ENCODE data around the gene STXBP4. TPM values are rescaled to one million over a fixed set of nuclear protein-coding genes. Genes with fewer than 3 reads are reported as not detected.

Gene STXBP4
- total RNA-seq, 1 experiment from 2014 or later, result 16.8 TPM

DNA sequence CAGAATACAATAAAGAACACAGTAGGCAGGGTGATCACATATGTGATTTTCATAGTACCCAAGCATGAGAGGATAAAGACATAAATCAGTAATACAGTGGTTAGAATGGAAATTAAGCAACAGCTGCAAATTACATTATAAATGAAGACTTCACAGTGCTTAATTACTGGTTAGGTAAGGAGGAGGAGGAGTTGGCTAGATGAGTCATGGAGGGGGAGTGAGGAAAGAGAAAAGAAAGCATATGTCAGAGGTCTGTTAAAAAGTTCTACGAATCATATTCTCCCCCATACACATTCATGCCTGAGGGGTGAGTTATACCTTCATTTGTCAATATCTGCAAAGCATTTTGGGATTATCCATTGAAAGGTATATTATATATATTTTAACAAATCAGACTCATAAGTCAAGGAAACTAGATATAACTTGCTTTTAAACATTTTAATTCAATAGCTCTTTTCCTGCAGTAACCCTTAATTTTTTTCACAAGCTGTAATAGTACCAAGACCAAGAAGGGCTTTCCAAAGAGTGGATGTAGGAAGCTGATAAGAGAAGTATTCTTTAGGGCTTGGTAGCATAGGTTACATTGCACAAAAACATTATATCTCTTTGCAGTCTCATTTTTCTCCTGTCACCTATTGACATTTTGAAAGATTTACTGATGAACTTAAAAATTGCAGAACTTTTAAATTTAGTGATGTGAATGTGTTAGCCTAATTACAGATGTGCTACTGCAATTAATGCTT, 99.3 kb downstream of the STXBP4 start:
- Histone ChIP-seq H3K4me3 (ENCODE audit: low read depth, low read length) (no peak overlapping the region), H3K4me1 (no peaks in the 10 kb centered on the region), H3K36me3 (ENCODE audit: control insufficient read depth, insufficient read depth, low read length) (no peaks in the 10 kb centered on the region), H3K9me3 (no peaks in the 10 kb centered on the region), H3K27me3 (replicated peaks; ENCODE audit: control insufficient read depth, insufficient read depth, low read length) (no peaks in the 10 kb centered on the region)
- no peaks in the 10 kb centered on the region for H3K9me3 Mint-ChIP-seq (ENCODE audit: unreplicated experiment)
- no peaks in the 10 kb centered on the region for H3K4me1 Mint-ChIP-seq (ENCODE audit: low read depth, unreplicated experiment)
- intact Hi-C loops (cut with micrococcal nuclease; ENCODE audit: unreplicated experiment), result no loop called here
- CTCF ChIA-PET, result no interaction called here
- H3K36me3 Mint-ChIP-seq (ENCODE audit: insufficient read depth, unreplicated experiment), result no peaks in the 10 kb centered on the region
- TF ChIP-seq CTCF (IDR thresholded peaks at IDR 0.05; ENCODE audit: insufficient read depth in 1 of 2, low read depth in 1 of 2, low read length in 1 of 2, severe bottlenecking in 1 of 2, unreplicated experiment in 1 of 2), result no peak
- H3K27ac Mint-ChIP-seq (ENCODE audit: unreplicated experiment), result no peak overlapping the region
- H3K4me3 Mint-ChIP-seq (ENCODE audit: unreplicated experiment), result no peak overlapping the region
- no peaks in the 10 kb centered on the region for H3K27me3 Mint-ChIP-seq (ENCODE audit: insufficient read depth, unreplicated experiment)
- BruUV-seq (replicated peaks), result no TSS peak
- DNase-seq, result no peak
- POLR2A ChIA-PET, result no interaction called here

DNA sequence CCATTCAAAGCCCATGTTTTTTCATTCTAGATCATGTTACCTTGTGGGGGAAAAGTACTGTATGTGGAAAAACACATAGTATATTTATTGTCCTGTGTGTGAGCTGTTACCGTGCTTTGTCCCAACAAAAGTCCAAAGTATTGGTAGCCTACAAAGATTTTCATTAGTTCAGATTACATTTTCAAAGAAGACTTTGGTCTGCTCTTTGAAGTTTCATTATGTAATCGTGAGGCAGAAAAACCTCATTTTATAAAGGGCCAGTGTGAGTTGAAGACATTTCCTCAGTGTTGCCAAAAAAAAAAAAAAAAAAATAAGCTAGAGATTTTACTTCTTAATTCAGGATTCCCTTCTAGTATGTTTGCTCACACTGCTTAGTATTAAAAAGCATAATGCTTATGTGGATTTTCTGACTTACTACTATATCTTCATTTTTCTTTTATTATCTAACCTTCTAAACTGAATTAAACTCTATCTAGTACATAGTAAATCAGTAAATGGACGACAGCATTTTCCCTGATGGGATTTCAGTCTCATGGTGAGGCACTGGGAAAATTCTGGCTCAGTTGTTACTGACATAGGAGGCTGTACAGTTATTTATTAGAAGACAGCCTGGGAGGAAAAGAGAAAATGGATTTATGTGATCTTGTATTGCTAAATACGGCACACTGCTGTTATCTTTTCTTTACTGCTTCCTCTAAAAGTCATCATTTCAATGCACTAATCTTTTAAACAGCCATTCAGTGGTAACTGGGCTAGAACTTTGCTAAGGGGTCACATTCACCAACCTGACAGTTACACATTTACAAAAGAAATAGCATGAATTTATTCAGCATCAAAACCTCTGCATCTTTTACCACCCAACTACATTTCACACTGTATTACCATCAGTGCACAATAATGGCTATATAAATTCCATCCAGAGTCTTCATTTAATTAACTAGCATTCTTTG, 100.6 kb downstream of the STXBP4 start:
- no peaks in the 10 kb centered on the region for H3K4me1 Mint-ChIP-seq (ENCODE audit: low read depth, unreplicated experiment)
- CTCF ChIA-PET, result no interaction called here
- no peak overlapping the region for H3K4me3 Mint-ChIP-seq (ENCODE audit: unreplicated experiment)
- H3K27me3 Mint-ChIP-seq (ENCODE audit: insufficient read depth, unreplicated experiment), result no peaks in the 10 kb centered on the region
- no peak overlapping the region for H3K27ac Mint-ChIP-seq (ENCODE audit: unreplicated experiment)
- Histone ChIP-seq H3K4me1 (no peaks in the 10 kb centered on the region), H3K36me3 (ENCODE audit: control insufficient read depth, insufficient read depth, low read length) (no peaks in the 10 kb centered on the region), H3K4me3 (ENCODE audit: low read depth, low read length) (no peak overlapping the region), H3K9me3 (no peaks in the 10 kb centered on the region), H3K27me3 (replicated peaks; ENCODE audit: control insufficient read depth, insufficient read depth, low read length) (no peaks in the 10 kb centered on the region)
- DNase-seq, result no peak
- TF ChIP-seq CTCF (IDR thresholded peaks at IDR 0.05; ENCODE audit: insufficient read depth in 1 of 2, low read depth in 1 of 2, low read length in 1 of 2, severe bottlenecking in 1 of 2, unreplicated experiment in 1 of 2), result no peak
- intact Hi-C loops (cut with micrococcal nuclease; ENCODE audit: unreplicated experiment), result no loop called here
- POLR2A ChIA-PET, result no interaction called here
- H3K36me3 Mint-ChIP-seq (ENCODE audit: insufficient read depth, unreplicated experiment), result no peaks in the 10 kb centered on the region
- no peaks in the 10 kb centered on the region for H3K9me3 Mint-ChIP-seq (ENCODE audit: unreplicated experiment)
- BruUV-seq (replicated peaks), result no TSS peak

DNA sequence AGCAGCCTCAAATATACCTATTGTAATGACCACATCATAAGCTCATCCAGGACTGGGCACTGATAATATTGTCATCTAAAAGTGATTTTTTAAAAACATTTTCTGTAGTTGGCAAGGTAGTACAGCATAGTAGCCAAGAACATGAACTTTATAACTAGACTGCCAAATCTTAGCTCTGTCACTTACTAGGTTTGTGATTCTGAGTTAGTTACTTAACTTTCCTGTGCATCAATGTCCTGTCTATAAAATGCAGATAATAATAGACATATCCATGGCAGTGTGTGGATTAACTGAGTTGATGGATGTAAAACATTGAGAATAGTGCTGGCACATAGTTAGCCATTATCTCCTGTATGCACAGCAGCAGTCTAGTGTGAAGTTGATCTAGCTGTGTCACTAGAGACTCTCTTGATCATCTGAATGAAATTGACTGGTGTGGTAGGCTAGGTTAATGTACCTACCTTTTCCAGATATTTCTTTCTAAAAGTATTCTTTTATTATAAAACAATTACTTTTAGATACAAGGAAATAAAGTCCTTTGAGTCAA, 101.5 kb downstream of the STXBP4 start:
- Histone ChIP-seq H3K4me3 (ENCODE audit: low read depth, low read length) (no peak overlapping the region), H3K9me3 (no peaks in the 10 kb centered on the region), H3K36me3 (ENCODE audit: control insufficient read depth, insufficient read depth, low read length) (no peaks in the 10 kb centered on the region), H3K27me3 (replicated peaks; ENCODE audit: control insufficient read depth, insufficient read depth, low read length) (no peaks in the 10 kb centered on the region), H3K4me1 (no peaks in the 10 kb centered on the region)
- intact Hi-C loops (cut with micrococcal nuclease; ENCODE audit: unreplicated experiment), result no loop called here
- Mint-ChIP-seq H3K4me3 (ENCODE audit: unreplicated experiment) (no peak overlapping the region), H3K4me1 (ENCODE audit: low read depth, unreplicated experiment) (no peaks in the 10 kb centered on the region), H3K36me3 (ENCODE audit: insufficient read depth, unreplicated experiment) (no peaks in the 10 kb centered on the region), H3K27me3 (ENCODE audit: insufficient read depth, unreplicated experiment) (no peaks in the 10 kb centered on the region), H3K9me3 (ENCODE audit: unreplicated experiment) (no peaks in the 10 kb centered on the region), H3K27ac (ENCODE audit: unreplicated experiment) (no peak overlapping the region)
- ChIA-PET POLR2A (no interaction called here), CTCF (no interaction called here)
- no peak for DNase-seq
- no peak for TF ChIP-seq CTCF (IDR thresholded peaks at IDR 0.05; ENCODE audit: insufficient read depth in 1 of 2, low read depth in 1 of 2, low read length in 1 of 2, severe bottlenecking in 1 of 2, unreplicated experiment in 1 of 2)
- no TSS peak for BruUV-seq (replicated peaks)

All from Caco-2 (cell line).